Esophagus (tissue), 2 donors: ENCODE results near the gene CPLX1. TPM values are rescaled to one million over a fixed set of nuclear protein-coding genes. Genes with fewer than 3 reads are reported as not detected.

Experiments used
- H3K27ac ChIP-seq, 2 donors: one replicate each; pipeline ENCODE4 v1.5.1; 2013; ENCODE audit warnings: low read depth in 2 of 2, mild to moderate bottlenecking in 2 of 2, inconsistent platforms in 1 of 2, low read length in 1 of 2, moderate library complexity in 1 of 2
- H3K27me3 ChIP-seq, 2 donors: one replicate each; pipeline ENCODE4 v1.6.1; 2013; ENCODE audit warnings: low read length in 2 of 2, control low read depth in 1 of 2, mild to moderate bottlenecking in 1 of 2; ENCODE audit not compliant: insufficient read depth in 2 of 2, control insufficient read depth in 1 of 2
- H3K36me3 ChIP-seq, 2 donors: one replicate each; pipeline ENCODE4 v1.6.1; 2013; ENCODE audit warnings: low read length in 1 of 2; ENCODE audit not compliant: control insufficient read depth in 2 of 2, insufficient read depth in 2 of 2
- H3K4me1 ChIP-seq, 2 donors: one replicate each; pipeline ENCODE4 v1.6.1; 2013; ENCODE audit warnings: low read length in 1 of 2; ENCODE audit not compliant: control insufficient read depth in 2 of 2, insufficient read depth in 2 of 2
- H3K4me3 ChIP-seq, 2 donors: one replicate each; pipeline ENCODE4 v1.5.1; 2013; ENCODE audit warnings: low read length in 2 of 2, mild to moderate bottlenecking in 2 of 2, low read depth in 1 of 2, moderate library complexity in 1 of 2
- H3K9me3 ChIP-seq, 2 donors: one replicate each; pipeline ENCODE4 v1.6.1; 2013; ENCODE audit warnings: mild to moderate bottlenecking in 2 of 2, low read depth in 1 of 2, low read length in 1 of 2, moderate library complexity in 1 of 2; ENCODE audit not compliant: control insufficient read depth in 2 of 2, insufficient read depth in 1 of 2
- WGBS, 2 donors: extraction: QIAGEN DNeasy Blood & Tissue Kit; methylation state at CpG; one replicate each; pipeline ENCODE4 v1.1.7; 2013; 5-methylcytosine and 5-hydroxymethylcytosine counted together
- polyA plus RNA-seq, 2 donors: library from polyadenylated mRNA; stranded (reverse); fragments of 200-250 nt; gene quantifications; one replicate each; pipeline ENCODE4 v1.2.3, GENCODE V29; 2013
- donor health status: healthy with polysubstance abuse.
- donor health status: Bipolar disorder and iron deficiency.

CPLX1 gene
- polyA plus RNA-seq, 2 donors: 0.74 to 2.8 TPM

DNA sequence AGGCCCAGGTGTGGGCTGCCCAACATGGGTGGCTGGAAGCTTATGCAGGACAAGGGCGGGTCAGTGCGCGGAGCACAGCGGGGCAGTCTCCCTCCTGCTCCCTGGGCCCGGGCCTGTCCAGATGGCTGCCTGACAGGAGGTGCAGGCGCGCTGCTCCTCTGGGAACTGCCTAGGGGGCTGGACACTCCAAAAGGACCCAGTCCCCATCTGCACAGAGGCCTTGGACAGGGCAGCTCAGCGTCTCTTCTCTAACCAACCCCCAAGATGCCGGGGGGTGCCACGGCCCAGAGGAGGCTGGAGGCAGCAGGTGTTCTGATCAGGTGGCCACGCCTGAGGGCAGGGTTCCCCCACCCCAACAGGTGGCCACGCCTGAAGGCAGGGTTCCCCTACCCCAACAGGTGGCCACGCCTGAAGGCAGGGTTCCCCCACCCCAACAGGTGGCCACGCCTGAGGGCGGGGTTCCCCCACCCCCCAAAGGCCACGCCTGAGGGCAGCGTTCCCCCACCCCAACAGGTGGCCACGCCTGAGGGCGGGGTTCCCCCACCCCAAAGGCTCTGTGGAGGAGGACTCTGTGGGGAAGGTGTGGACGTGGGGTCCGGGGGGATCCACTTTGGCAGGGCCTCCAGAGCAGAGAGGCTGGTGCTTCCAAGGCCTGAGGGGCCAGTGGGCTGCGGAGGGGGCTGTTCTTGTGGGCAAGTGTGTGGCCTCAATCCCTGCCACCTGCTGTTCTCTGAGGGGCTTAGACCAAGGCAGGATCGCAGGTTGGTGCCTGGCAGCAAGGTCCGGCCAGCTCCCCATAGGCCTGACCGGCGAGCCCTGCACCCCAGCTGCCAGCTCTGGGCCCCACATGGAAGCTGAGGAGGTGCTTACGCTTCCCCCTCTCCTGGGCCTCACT, 36.1 kb downstream of the CPLX1 start:
- Histone ChIP-seq H3K4me1 (peaks cover 6 to 22% of the 10 kb centered on the region in 2 donors), H3K27me3 (peaks cover 0 to 32% of the 10 kb centered on the region in 2 donors), H3K4me3 (no peak overlapping the region), H3K36me3 (no peaks in the 10 kb centered on the region), H3K9me3 (peaks cover 0 to 2% of the 10 kb centered on the region in 2 donors), H3K27ac (no peak overlapping the region)
- 66 to 74% methylated on average over 20 to 27 of the region's 27 CpGs for WGBS, 2 donors

DNA sequence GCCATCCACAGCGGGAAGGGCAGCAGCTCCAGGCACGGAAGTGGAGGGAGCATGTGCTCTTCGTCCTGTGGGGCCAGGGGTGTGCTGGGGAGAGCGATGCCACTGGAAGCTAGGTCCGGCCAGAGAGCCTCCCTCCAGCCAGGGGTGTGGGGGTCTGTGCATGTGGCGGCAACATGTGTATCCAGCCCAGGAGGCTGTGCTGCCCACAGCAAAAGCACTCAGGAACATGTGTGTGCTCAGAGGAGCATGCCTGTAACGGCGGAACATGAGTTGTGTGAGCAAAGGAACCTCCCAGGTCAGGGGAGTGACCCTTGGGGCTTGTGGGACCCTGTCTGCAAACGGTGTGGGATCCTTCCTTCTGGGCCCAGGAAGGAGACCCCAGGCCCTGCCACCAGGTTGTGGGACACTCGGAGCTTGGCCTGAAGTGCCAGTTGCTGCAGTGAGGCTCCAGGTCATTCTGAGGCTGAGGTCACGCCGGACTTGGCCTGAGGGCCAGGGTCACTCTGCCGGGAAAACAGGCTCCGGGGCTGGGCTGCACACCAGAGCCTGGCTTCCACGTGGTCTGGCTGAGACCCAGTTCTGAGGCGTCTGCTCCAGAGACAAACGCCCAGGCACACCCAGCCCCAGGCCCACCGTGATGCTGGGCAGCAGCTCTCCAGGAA, 37.2 kb downstream of the CPLX1 start:
- H3K27ac ChIP-seq: no peak overlapping the region

GRCh38 chr4:788006-788635, 37.8 kb downstream of the CPLX1 start:
- H3K27me3 ChIP-seq: peaks cover 0 to 21% of the 10 kb centered on the region in 2 donors
- H3K27ac ChIP-seq: no peak overlapping the region
- peaks cover 6 to 18% of the 10 kb centered on the region in 2 donors for H3K4me1 ChIP-seq

More for the DNA sequence above, 37.2 kb downstream of the CPLX1 start:
- Histone ChIP-seq H3K36me3 (no peaks in the 10 kb centered on the region), H3K4me3 (no peak overlapping the region), H3K4me1 (peaks cover 6 to 18% of the 10 kb centered on the region in 2 donors), H3K27me3 (peaks cover 0 to 24% of the 10 kb centered on the region in 2 donors), H3K9me3 (peaks cover 0 to 2% of the 10 kb centered on the region in 2 donors)
- WGBS, 2 donors: 54 to 72% methylated on average over 18 of the region's 18 CpGs

GRCh38 chr4:787561-787981, 38.4 kb downstream of the CPLX1 start:
- Histone ChIP-seq H3K36me3 (no peaks in the 10 kb centered on the region), H3K9me3 (peaks cover 0 to 2% of the 10 kb centered on the region in 2 donors), H3K4me1 (peaks cover 6 to 13% of the 10 kb centered on the region in 2 donors), H3K27me3 (peaks cover 0 to 21% of the 10 kb centered on the region in 2 donors), H3K4me3 (no peak overlapping the region), H3K27ac (no peak overlapping the region)
- WGBS, 2 donors: 78 to 83% methylated on average over 16 of the region's 16 CpGs

More at GRCh38 chr4:788006-788635, 37.8 kb downstream of the CPLX1 start:
- 83 to 88% methylated on average over 19 of the region's 19 CpGs for WGBS, 2 donors
- no peak overlapping the region for H3K4me3 ChIP-seq
- no peaks in the 10 kb centered on the region for H3K36me3 ChIP-seq
- H3K9me3 ChIP-seq: peaks cover 0 to 2% of the 10 kb centered on the region in 2 donors

DNA sequence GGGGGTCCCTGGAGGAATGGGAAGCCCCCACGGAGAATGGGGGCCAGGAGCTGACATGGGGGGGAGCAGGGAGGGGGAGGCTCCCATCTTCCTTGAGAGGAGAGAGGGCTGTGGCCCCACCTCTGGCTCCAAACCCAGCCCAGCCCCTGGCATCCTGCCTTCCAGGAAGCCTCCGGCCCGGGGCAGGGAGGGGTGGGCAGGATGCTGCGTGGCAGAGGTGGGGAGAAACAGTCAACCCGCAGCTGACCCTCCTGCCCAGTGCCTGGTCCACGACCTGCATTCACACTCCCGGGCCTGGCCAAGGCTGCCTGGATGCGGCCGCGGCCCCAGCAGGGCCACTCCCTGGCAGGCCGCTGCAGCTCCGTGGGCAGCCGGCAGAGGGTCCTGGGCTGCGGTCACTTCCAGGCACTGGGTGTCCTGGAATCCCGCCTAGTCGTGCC, 39.0 kb downstream of the CPLX1 start:
- H3K36me3 ChIP-seq: no peaks in the 10 kb centered on the region
- 32 to 42% methylated on average over 9 to 16 of the region's 16 CpGs for WGBS, 2 donors
- peak overlapping the region in 1 of 2 donors; percentile 39 for H3K4me3 ChIP-seq
- H3K27ac ChIP-seq: peak overlapping the region in 1 of 2 donors; percentile 12
- peaks cover 0 to 2% of the 10 kb centered on the region in 2 donors for H3K9me3 ChIP-seq
- peaks cover 6 to 11% of the 10 kb centered on the region in 2 donors for H3K4me1 ChIP-seq
- H3K27me3 ChIP-seq: peaks cover 0 to 16% of the 10 kb centered on the region in 2 donors

- WGBS, 2 donors: 3 to 7% methylated on average over 46 to 72 of the region's 72 CpGs
- Histone ChIP-seq H3K4me1 (peaks cover 6 to 11% of the 10 kb centered on the region in 2 donors), H3K9me3 (peaks cover 0 to 2% of the 10 kb centered on the region in 2 donors), H3K36me3 (no peaks in the 10 kb centered on the region), H3K4me3 (peak overlapping the region; percentile 28 to 39), H3K27ac (peak overlapping the region in 1 of 2 donors; percentile 12), H3K27me3 (peaks cover 0 to 16% of the 10 kb centered on the region in 2 donors)
Observed at GRCh38 chr4:786074-786741, 39.7 kb downstream of the CPLX1 start.

DNA sequence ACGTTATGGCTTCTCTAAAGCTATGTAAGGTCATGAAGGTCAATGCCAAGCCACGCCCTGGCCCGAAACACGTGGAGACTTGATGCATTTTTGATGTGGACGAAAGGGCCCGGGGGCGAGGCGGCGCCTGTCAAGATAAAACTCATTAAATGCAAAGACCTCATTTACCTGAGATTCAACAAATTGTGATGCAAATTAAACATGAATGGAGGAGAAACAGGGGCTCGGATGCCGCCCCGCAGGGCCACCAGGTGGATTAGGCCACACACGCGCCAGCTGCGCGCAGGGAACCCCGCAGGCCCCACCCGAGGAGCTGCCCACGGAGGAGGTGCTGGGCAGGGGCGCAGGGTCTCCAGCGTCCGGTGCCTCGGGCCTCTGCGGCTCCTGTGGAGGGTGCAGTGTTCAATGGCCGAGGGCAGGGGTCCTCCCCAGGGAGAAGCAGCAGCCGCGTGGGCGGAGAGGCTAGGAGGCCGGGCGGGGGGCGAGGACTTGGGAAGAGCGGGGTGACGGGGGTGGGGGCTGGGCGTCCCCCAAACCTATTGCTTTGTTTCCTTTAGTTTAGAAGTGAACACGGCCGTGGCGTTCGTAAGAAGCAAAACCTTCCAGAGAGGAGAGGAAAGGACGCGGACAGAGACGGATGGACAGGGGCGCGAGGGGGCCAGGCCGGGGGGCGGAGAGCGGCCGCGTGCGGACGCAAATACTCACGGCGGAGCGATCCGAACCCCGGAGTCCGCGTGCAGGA, 40.4 kb downstream of the CPLX1 start:
- peaks cover 0 to 2% of the 10 kb centered on the region in 2 donors for H3K9me3 ChIP-seq
- H3K4me3 ChIP-seq: peak overlapping the region in 1 of 2 donors; percentile 39
- peaks cover 0 to 16% of the 10 kb centered on the region in 2 donors for H3K27me3 ChIP-seq
- peaks cover 6 to 16% of the 10 kb centered on the region in 2 donors for H3K4me1 ChIP-seq
- WGBS, 2 donors: 14 to 15% methylated on average over 52 to 57 of the region's 57 CpGs
- H3K36me3 ChIP-seq: no peaks in the 10 kb centered on the region
- no peak overlapping the region for H3K27ac ChIP-seq

DNA sequence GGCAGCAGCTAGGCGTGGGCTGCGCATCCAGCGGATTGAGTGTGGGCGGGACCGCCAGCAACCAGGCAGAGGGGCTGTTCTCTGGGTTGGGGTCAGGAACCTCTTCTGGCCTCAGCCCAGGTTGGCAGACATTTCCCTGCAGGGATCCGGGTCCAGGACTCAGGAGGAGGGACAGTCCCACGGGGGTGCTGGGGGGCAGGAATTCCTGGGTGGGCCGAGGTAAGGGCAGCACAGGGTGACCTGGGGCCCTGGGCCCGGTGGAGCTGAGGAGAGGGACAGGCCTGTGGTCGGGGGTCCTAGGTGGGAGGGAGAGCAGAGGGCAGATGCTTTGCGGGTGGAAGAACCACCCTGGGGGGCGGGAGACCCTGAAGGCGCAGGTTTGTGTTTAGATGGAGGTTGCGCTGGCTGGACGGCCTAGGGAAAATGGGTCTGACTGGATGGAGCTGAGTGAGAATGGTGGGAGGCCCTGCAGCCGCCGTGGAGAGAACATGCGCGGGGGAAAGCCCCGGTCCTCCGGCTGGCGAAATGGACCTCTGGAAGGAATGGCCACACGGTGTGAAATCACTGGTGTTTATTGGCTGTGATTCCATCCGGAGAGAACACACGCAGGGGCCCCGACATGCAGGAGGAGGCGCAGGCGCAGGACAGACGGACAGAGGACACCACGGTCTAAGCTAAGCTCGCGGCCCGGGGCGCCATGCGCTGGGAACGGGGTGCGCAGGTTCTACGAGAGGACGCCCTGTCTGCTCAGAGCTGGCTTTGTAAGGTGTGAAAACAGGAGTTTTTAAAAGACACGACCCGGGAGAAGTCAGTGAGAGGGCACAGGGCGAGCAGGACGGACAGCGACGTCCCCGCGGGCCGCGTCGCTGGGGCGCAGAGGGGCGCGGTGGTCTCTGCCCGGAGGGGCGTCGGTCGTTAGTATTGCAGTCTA, 41.3 kb downstream of the CPLX1 start:
- no peaks in the 10 kb centered on the region for H3K9me3 ChIP-seq
- no peak overlapping the region for H3K4me3 ChIP-seq
- 67 to 73% methylated on average over 57 of the region's 57 CpGs for WGBS, 2 donors
- peaks cover 6 to 21% of the 10 kb centered on the region in 2 donors for H3K4me1 ChIP-seq
- peaks cover 0 to 3% of the 10 kb centered on the region in 2 donors for H3K36me3 ChIP-seq
- H3K27me3 ChIP-seq: peaks cover 0 to 16% of the 10 kb centered on the region in 2 donors
- H3K27ac ChIP-seq: no peak overlapping the region
